Lower lobe of right lung (tissue), 2 donors: ENCODE data around the gene CD5L. TPM values are rescaled to one million over a fixed set of nuclear protein-coding genes. Genes with fewer than 3 reads are reported as not detected.

ENCODE experiments used
- ATAC-seq, 2 donors: fragments of 200-7000 bp; cut with Tn5 transposase; one replicate each; pipeline ENCODE4 v1.9.1; 2020 to 2022; ENCODE audit warnings: mild to moderate bottlenecking in 2 of 2, moderate library complexity in 2 of 2
- DNase-seq: peaks from one replicate; pipeline ENCODE4 v3.0.0-alpha.2; 2020
- H3K27ac ChIP-seq: fragments of 200-600 bp; one replicate; pipeline ENCODE4 v1.8.0; 2022
- H3K27me3 ChIP-seq: fragments of 200-600 bp; one replicate; pipeline ENCODE4 v1.8.0; 2022; ENCODE audit warnings: low read depth
- H3K36me3 ChIP-seq: fragments of 200-600 bp; one replicate; pipeline ENCODE4 v1.8.0; 2022; ENCODE audit warnings: mild to moderate bottlenecking
- H3K4me1 ChIP-seq: fragments of 200-600 bp; one replicate; pipeline ENCODE4 v1.8.0; 2022
- H3K4me3 ChIP-seq: fragments of 200-600 bp; one replicate; pipeline ENCODE4 v1.8.0; 2022; ENCODE audit warnings: mild to moderate bottlenecking
- H3K9me3 ChIP-seq: fragments of 200-600 bp; one replicate; pipeline ENCODE4 v1.8.0; 2022
- intact Hi-C: fragments of 100-400 bp; cut with DNase I; formaldehyde crosslinking; loops from one replicate; pipeline ENCODE4 v1.11.0; 2022
- long read RNA-seq: library from polyadenylated mRNA; unstranded; transcript quantifications from one replicate; pipeline ENCODE4 v2.0.0, GENCODE V29; 2021
- total RNA-seq: library from RNA; stranded (reverse); fragmentation: NEBNext Ultra II Directional; extraction: Animal tissue kit (Norgen Biotek cat#: 25700); gene quantifications from one replicate; pipeline ENCODE4 v1.2.1, GENCODE V29; 2021
- TF ChIP-seq, protein P1 (sequence below): fragments of 200-600 bp; IDR thresholded peaks from one replicate; pipeline ENCODE4 v1.8.0; 2022; ENCODE audit warnings: antibody characterized with exemption, mild to moderate bottlenecking
- donor health status: DM: no; HTN: yes; CAD: no; lungs with severe emphysema.

The CD5L gene
- 6.8 TPM for total RNA-seq
- long read RNA-seq, partial matches to known transcripts = 1 of 5 reads
- long read RNA-seq, other reads (novel, unspliced or antisense) = 4 of 5 reads

- no peaks in the 10 kb centered on the region for H3K4me1 ChIP-seq
- no peak within 1 kb of the TSS for H3K4me3 ChIP-seq
- TF ChIP-seq, protein P1, sequence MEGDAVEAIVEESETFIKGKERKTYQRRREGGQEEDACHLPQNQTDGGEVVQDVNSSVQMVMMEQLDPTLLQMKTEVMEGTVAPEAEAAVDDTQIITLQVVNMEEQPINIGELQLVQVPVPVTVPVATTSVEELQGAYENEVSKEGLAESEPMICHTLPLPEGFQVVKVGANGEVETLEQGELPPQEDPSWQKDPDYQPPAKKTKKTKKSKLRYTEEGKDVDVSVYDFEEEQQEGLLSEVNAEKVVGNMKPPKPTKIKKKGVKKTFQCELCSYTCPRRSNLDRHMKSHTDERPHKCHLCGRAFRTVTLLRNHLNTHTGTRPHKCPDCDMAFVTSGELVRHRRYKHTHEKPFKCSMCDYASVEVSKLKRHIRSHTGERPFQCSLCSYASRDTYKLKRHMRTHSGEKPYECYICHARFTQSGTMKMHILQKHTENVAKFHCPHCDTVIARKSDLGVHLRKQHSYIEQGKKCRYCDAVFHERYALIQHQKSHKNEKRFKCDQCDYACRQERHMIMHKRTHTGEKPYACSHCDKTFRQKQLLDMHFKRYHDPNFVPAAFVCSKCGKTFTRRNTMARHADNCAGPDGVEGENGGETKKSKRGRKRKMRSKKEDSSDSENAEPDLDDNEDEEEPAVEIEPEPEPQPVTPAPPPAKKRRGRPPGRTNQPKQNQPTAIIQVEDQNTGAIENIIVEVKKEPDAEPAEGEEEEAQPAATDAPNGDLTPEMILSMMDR = no peak
- no peaks in the 10 kb centered on the region for H3K27me3 ChIP-seq
- no peak within 1 kb of the TSS for H3K27ac ChIP-seq
- intact Hi-C loops = no loop called here
- DNase-seq = no peak
- H3K36me3 ChIP-seq = no peaks in the 10 kb centered on the region
- no peak for ATAC-seq
- no peaks in the 10 kb centered on the region for H3K9me3 ChIP-seq
Measured at GRCh38 chr1:157841708-157842107, at the start of gene CD5L. Gene CD5L, minus strand, starts transcription at chr1:157841808. Its CDS starts 107 bp downstream, at chr1:157841701.

DNA sequence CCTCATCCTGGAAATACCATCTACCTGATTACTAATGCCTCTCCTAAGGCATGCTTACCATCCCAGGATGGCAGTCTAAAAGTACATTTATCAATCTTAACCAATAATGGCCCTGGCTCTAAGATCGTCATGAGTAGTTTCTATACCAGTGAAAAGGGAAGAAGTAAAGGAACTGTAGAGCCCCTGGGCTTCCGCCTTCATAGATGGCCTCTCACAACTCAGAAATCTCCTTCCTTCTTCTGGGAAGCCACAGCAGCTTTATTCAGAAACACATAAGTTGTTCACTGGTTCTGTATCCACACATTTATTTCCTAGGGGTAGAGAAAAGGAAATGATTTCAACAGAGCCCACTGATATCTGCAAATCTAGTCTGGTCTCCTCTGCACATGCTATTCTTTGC, 41.0 kb upstream of the CD5L start:
- DNase-seq = no peak
- Histone ChIP-seq H3K27me3 (no peaks in the 10 kb centered on the region), H3K27ac (no peak overlapping the region), H3K36me3 (no peaks in the 10 kb centered on the region), H3K4me1 (no peaks in the 10 kb centered on the region), H3K9me3 (no peaks in the 10 kb centered on the region), H3K4me3 (no peak overlapping the region)
- TF ChIP-seq, protein P1 = no peak
- intact Hi-C loops = no loop called here
- peak; percentile 48 to 60 for ATAC-seq

GRCh38 chr1:157880621-157881020, 39.0 kb upstream of the CD5L start:
- H3K36me3 ChIP-seq = no peaks in the 10 kb centered on the region
- intact Hi-C loops = no loop called here
- H3K9me3 ChIP-seq = no peaks in the 10 kb centered on the region
- no peak for DNase-seq
- no peak for ATAC-seq
- TF ChIP-seq, protein P1 = no peak
- no peak overlapping the region for H3K27ac ChIP-seq
- no peak overlapping the region for H3K4me3 ChIP-seq
- H3K27me3 ChIP-seq = no peaks in the 10 kb centered on the region
- H3K4me1 ChIP-seq = no peaks in the 10 kb centered on the region

DNA sequence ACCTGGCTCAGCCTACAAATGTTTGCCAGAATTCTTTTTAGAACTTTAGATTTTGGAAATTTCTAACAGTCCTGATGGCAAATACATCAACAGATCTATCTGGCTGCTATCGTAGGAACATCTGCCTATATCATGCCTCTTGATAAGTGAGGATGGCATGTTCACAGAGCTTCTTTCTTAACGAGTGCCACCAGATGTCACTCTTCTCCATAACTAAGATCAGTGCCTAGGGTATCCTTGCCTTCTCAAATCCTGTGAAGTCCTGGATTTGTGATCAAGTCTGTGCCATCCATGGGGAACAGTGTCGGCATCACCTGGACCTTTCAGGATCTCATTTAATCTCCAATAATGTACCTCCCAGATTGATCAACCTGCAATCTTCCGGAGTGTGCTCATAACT, 36.5 kb upstream of the CD5L start:
- Histone ChIP-seq H3K27ac (no peak overlapping the region), H3K36me3 (no peaks in the 10 kb centered on the region), H3K9me3 (no peaks in the 10 kb centered on the region), H3K27me3 (no peaks in the 10 kb centered on the region), H3K4me1 (no peaks in the 10 kb centered on the region), H3K4me3 (no peak overlapping the region)
- DNase-seq = no peak
- ATAC-seq = no peak
- TF ChIP-seq, protein P1 = peak; percentile 30
- intact Hi-C loops = no loop called here

DNA sequence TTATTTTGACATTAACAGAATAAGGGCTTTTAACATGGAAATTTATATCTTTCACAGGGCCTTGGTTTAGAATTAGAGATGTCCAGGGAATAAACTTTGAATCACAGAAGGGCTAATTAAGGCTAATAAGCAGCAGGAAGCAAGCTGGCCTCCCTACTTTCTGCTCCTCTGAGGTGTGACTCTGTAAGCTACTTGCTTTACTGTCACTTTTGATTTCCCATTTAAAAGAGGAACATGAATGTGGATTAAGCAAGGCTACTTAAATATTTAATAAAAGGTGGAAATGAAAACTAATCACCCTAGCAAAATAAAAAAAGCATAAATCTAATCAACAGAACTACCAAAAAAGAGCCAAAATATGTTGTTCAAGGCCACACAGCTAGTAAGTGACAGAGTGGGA, 28.9 kb upstream of the CD5L start:
- Histone ChIP-seq H3K27me3 (peaks cover 4% of the 10 kb centered on the region), H3K36me3 (no peaks in the 10 kb centered on the region), H3K4me1 (no peaks in the 10 kb centered on the region), H3K4me3 (no peak overlapping the region), H3K27ac (no peak overlapping the region), H3K9me3 (no peaks in the 10 kb centered on the region)
- ATAC-seq (no peak), DNase-seq (no peak)
- TF ChIP-seq, protein P1 = no peak
- intact Hi-C loops = no loop called here

- TF ChIP-seq, protein P1 = no peak
- intact Hi-C loops = no loop called here
Measured at GRCh38 chr1:157868654-157869053, 27.0 kb upstream of the CD5L start.

More at GRCh38 chr1:157868654-157869053, 27.0 kb upstream of the CD5L start:
- no peaks in the 10 kb centered on the region for H3K36me3 ChIP-seq
- ATAC-seq = no peak
- H3K4me3 ChIP-seq = no peak overlapping the region
- DNase-seq = no peak
- no peaks in the 10 kb centered on the region for H3K9me3 ChIP-seq
- peaks cover 4% of the 10 kb centered on the region for H3K27me3 ChIP-seq
- H3K4me1 ChIP-seq = no peaks in the 10 kb centered on the region
- no peak overlapping the region for H3K27ac ChIP-seq
